HG03103 (cell line): ENCODE data around the gene CD160.

Experiments
- ATAC-seq: cut with Tn5 transposase; IDR thresholded peaks from one replicate; pipeline ENCODE4 v1.9.1; 2021; ENCODE audit warnings: low read depth; ENCODE audit not compliant: unreplicated experiment

The CD160 gene

GRCh38 chr1:145788580-145788979, 69.3 kb downstream of the CD160 start:
- no peak for ATAC-seq
